ENCODE measurements around the gene RABGEF1.

RABGEF1 gene

GRCh38 chr7:66727058-66727457, 13.5 kb upstream of the RABGEF1 start:
- DNase-seq (ENCODE audit: low spot score): no peak
- TF ChIP-seq, protein P1, sequence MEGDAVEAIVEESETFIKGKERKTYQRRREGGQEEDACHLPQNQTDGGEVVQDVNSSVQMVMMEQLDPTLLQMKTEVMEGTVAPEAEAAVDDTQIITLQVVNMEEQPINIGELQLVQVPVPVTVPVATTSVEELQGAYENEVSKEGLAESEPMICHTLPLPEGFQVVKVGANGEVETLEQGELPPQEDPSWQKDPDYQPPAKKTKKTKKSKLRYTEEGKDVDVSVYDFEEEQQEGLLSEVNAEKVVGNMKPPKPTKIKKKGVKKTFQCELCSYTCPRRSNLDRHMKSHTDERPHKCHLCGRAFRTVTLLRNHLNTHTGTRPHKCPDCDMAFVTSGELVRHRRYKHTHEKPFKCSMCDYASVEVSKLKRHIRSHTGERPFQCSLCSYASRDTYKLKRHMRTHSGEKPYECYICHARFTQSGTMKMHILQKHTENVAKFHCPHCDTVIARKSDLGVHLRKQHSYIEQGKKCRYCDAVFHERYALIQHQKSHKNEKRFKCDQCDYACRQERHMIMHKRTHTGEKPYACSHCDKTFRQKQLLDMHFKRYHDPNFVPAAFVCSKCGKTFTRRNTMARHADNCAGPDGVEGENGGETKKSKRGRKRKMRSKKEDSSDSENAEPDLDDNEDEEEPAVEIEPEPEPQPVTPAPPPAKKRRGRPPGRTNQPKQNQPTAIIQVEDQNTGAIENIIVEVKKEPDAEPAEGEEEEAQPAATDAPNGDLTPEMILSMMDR (IDR thresholded peaks at IDR 0.05; ENCODE audit: extremely low read depth, missing control alignments): no peak

- no peak for DNase-seq (ENCODE audit: low spot score)
- TF ChIP-seq, protein P1 (IDR thresholded peaks at IDR 0.05; ENCODE audit: extremely low read depth, missing control alignments): no peak
These were observed 12.0 kb upstream of the RABGEF1 start for GRCh38 chr7:66728571-66728970.

DNA sequence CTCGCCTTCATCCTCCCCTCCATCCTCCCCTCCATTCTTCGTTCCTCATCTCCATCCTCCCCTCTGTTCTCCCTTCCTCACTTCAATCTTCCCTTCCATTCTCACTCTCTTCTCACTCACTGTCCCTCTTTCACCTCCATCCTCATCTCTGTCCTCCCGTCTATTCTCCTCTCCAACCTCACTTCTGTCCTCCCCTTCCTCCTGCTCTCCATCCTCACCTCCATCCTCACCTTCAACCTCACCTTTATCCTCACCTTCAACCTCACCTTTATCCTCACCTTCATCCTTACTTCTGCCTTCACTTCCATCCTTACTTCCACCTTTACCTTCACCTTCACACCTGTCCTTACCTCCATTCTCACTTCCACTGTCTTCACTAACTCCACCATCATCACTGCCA, 11.3 kb upstream of the RABGEF1 start:
- no peak for DNase-seq (ENCODE audit: low spot score)
- TF ChIP-seq, protein P1 (IDR thresholded peaks at IDR 0.05; ENCODE audit: extremely low read depth, missing control alignments): no peak

- no peak for DNase-seq (ENCODE audit: low spot score)
These were observed 8.5 kb upstream of the RABGEF1 start for GRCh38 chr7:66731986-66732385.

GRCh38 chr7:66732439-66732838, 8.1 kb upstream of the RABGEF1 start:
- DNase-seq (ENCODE audit: low spot score): peak; percentile 57
- TF ChIP-seq, protein P1 (IDR thresholded peaks at IDR 0.05; ENCODE audit: extremely low read depth, missing control alignments): no peak

More at GRCh38 chr7:66731986-66732385, 8.5 kb upstream of the RABGEF1 start:
- TF ChIP-seq, protein P1 (IDR thresholded peaks at IDR 0.05; ENCODE audit: extremely low read depth, missing control alignments): no peak

DNA sequence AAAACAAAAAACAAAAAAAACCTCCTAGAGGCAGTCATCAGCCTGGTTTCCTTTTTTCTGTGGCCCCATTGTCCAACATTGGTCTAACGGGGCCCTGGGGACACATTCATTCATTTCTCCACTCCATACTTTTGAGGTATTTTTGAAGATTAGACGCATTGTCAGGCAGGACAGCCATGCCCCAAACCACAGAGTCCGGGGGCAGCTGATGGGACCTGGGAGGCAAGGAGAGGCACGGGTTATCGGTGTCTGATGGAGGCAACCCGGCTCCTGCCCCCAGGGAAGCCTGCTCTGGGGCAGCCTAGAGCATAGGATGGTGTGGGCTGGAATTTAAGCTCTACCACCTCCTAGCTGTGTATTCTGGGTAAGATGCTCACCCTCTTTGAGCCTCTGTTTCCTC, 6.5 kb upstream of the RABGEF1 start:
- TF ChIP-seq, protein P1 (IDR thresholded peaks at IDR 0.05; ENCODE audit: extremely low read depth, missing control alignments): no peak
- DNase-seq (ENCODE audit: low spot score): no peak

GRCh38 chr7:66735154-66735553, 5.4 kb upstream of the RABGEF1 start:
- no peak for DNase-seq (ENCODE audit: low spot score)
- TF ChIP-seq, protein P1 (IDR thresholded peaks at IDR 0.05; ENCODE audit: extremely low read depth, missing control alignments): no peak
